ENCODE measurements around the gene LCN2. TPM values are rescaled to one million over a fixed set of nuclear protein-coding genes. Genes with fewer than 3 reads are reported as not detected.
A peak's percentile ranks its signal among the peaks of the same experiment; 100 is the strongest.

The LCN2 gene
- total RNA-seq, 2 experiments from 2014 or later = not detected

GRCh38 chr9:128127990-128128835 lies 21.0 kb upstream of the LCN2 start:
- POLR2A ChIA-PET = interaction anchor here (0.6 to 3.6 kb wide), 13 partner anchors 11 to 393 kb away, joined by 3 to 29 read pairs (median 3); partner anchors contain the start of genes BBLN, CIZ1, GOLGA2 and NAIF1

GRCh38 chr9:128128836-128129590 lies 20.2 kb upstream of the LCN2 start:
- H3K36me3 Mint-ChIP-seq (ENCODE audit: low read depth) = peaks cover 13% of the 10 kb centered on the region
- H3K4me3 Mint-ChIP-seq = peak overlapping the region; percentile 100
- TF ChIP-seq CTCF (IDR thresholded peaks at IDR 0.05) = no peak
- H3K36me3 ChIP-seq (ENCODE audit: insufficient read depth, low read length) = peaks cover 6% of the 10 kb centered on the region
- DNase-seq (peak in 2 of 14 experiments; percentile 24 to 53), ATAC-seq (ENCODE audit: poor library complexity) (no peak)
- ChIA-PET POLR2A (interaction anchor here (0.6 to 3.6 kb wide), 11 partner anchors 12 to 394 kb away, joined by 3 to 29 read pairs (median 3); partner anchors contain the start of genes BBLN, CIZ1, GOLGA2 and NAIF1), CTCF (interaction anchor here (0.6 to 1.7 kb wide), 4 partner anchors 11 to 890 kb away, joined by 3 to 10 read pairs (median 4); partner anchors contain the start of gene BBLN)
- H3K27ac Mint-ChIP-seq = peak overlapping the region; percentile 100
- H3K27me3 ChIP-seq (ENCODE audit: control insufficient read depth in 1 of 2, insufficient read depth in 2 of 2, low read length in 2 of 2) = no peaks in the 10 kb centered on the region
- H3K27ac ChIP-seq (ENCODE audit: low read depth in 1 of 2, low read length in 2 of 2) = peak overlapping the region in 1 of 2 donors; percentile 94
- peak overlapping the region; percentile 99 for H3K4me3 ChIP-seq (ENCODE audit: low read length)
- peaks cover 42% of the 10 kb centered on the region for H3K4me1 Mint-ChIP-seq (ENCODE audit: low read depth)
- no peaks in the 10 kb centered on the region for H3K9me3 ChIP-seq (ENCODE audit: control insufficient read depth in 1 of 2, insufficient read depth in 1 of 2, low read length in 2 of 2)
- intact Hi-C loops (cut with DNase I, micrococcal nuclease) = loop anchor here (1.0 to 10.0 kb wide), 5 partner anchors 31 to 326 kb away; partner anchors contain the start of genes BBLN (in 2 of the 2), CIZ1 (in 1 of the 2), COQ4 (in 1 of the 2) and FPGS (in 1 of the 2)
- peaks cover 3% of the 10 kb centered on the region for H3K27me3 Mint-ChIP-seq
- H3K9me3 Mint-ChIP-seq = no peaks in the 10 kb centered on the region
- peaks cover 44% of the 10 kb centered on the region for H3K4me1 ChIP-seq (ENCODE audit: insufficient read depth, low read length)

More at GRCh38 chr9:128127990-128128835, 21.0 kb upstream of the LCN2 start:
- ATAC-seq (ENCODE audit: poor library complexity) (peak; percentile 79), DNase-seq (peak; percentile 69 to 94 (median 84))
- H3K4me3 ChIP-seq (ENCODE audit: low read length) = peak overlapping the region; percentile 99
- TF ChIP-seq CTCF (IDR thresholded peaks at IDR 0.05) = no peak
- CTCF ChIA-PET = interaction anchor here (0.6 to 1.7 kb wide), 4 partner anchors 10 to 891 kb away, joined by 3 to 10 read pairs (median 4); partner anchors contain the start of gene BBLN
- H3K27me3 ChIP-seq (ENCODE audit: control insufficient read depth in 1 of 2, insufficient read depth in 2 of 2, low read length in 2 of 2) = no peaks in the 10 kb centered on the region
- intact Hi-C loops (cut with DNase I, micrococcal nuclease) = loop anchor here (1.0 to 10.0 kb wide), 6 partner anchors 11 to 325 kb away; partner anchors contain the start of genes BBLN (in 2 of the 2), CIZ1 (in 1 of the 2), COQ4 (in 1 of the 2) and FPGS (in 1 of the 2)
- peak overlapping the region; percentile 100 for H3K4me3 Mint-ChIP-seq
- peaks cover 42% of the 10 kb centered on the region for H3K4me1 Mint-ChIP-seq (ENCODE audit: low read depth)
- H3K27ac ChIP-seq (ENCODE audit: low read depth in 1 of 2, low read length in 2 of 2) = peak overlapping the region; percentile 94 to 97
- H3K9me3 ChIP-seq (ENCODE audit: control insufficient read depth in 1 of 2, insufficient read depth in 1 of 2, low read length in 2 of 2) = no peaks in the 10 kb centered on the region
- H3K36me3 Mint-ChIP-seq (ENCODE audit: low read depth) = peaks cover 20% of the 10 kb centered on the region
- H3K9me3 Mint-ChIP-seq = no peaks in the 10 kb centered on the region
- H3K27ac Mint-ChIP-seq = peak overlapping the region; percentile 100
- peaks cover 14% of the 10 kb centered on the region for H3K36me3 ChIP-seq (ENCODE audit: insufficient read depth, low read length)
- peaks cover 3% of the 10 kb centered on the region for H3K27me3 Mint-ChIP-seq
- peaks cover 44% of the 10 kb centered on the region for H3K4me1 ChIP-seq (ENCODE audit: insufficient read depth, low read length)
